ENCODE measurements around the gene BCAS3. TPM values are rescaled to one million over a fixed set of nuclear protein-coding genes. Genes with fewer than 3 reads are reported as not detected.
"Not testable (repeated sequence)": the region's sequence is repeated elsewhere in the genome, so short reads cannot be mapped to it uniquely, and the experiment has no call there.

The BCAS3 gene
- total RNA-seq, 1 donor from 2014 or later = 12.5 TPM

GRCh38 chr17:60933739-60934138 lies 256.1 kb downstream of the BCAS3 start:
- intact Hi-C loops (cut with micrococcal nuclease) = no loop called here

GRCh38 chr17:60934723-60935122 lies 257.1 kb downstream of the BCAS3 start:
- intact Hi-C loops (cut with micrococcal nuclease) = no loop called here

GRCh38 chr17:60935991-60936390 lies 258.3 kb downstream of the BCAS3 start:
- intact Hi-C loops (cut with micrococcal nuclease) = not testable (repeated sequence)

GRCh38 chr17:60939318-60939717 lies 261.7 kb downstream of the BCAS3 start:
- intact Hi-C loops (cut with micrococcal nuclease) = no loop called here

GRCh38 chr17:60941028-60941427 lies 263.4 kb downstream of the BCAS3 start:
- intact Hi-C loops (cut with micrococcal nuclease) = no loop called here

GRCh38 chr17:60941571-60941970 lies 263.9 kb downstream of the BCAS3 start:
- intact Hi-C loops (cut with micrococcal nuclease) = no loop called here

- intact Hi-C loops (cut with micrococcal nuclease) = no loop called here
Observed at GRCh38 chr17:60944751-60945150, 267.1 kb downstream of the BCAS3 start.

- intact Hi-C loops (cut with micrococcal nuclease) = no loop called here
Observed at GRCh38 chr17:60947100-60947499, 269.4 kb downstream of the BCAS3 start.

GRCh38 chr17:60947543-60947942 lies 269.9 kb downstream of the BCAS3 start:
- intact Hi-C loops (cut with micrococcal nuclease) = no loop called here

- intact Hi-C loops (cut with micrococcal nuclease) = no loop called here
Observed at GRCh38 chr17:60952747-60953146, 275.1 kb downstream of the BCAS3 start.

GRCh38 chr17:60959011-60959410 lies 281.4 kb downstream of the BCAS3 start:
- intact Hi-C loops (cut with micrococcal nuclease) = no loop called here

GRCh38 chr17:60959696-60960095 lies 282.0 kb downstream of the BCAS3 start:
- intact Hi-C loops (cut with micrococcal nuclease) = no loop called here

- intact Hi-C loops (cut with micrococcal nuclease) = no loop called here
Observed at GRCh38 chr17:60960398-60961065, 282.9 kb downstream of the BCAS3 start.

GRCh38 chr17:60964160-60964559 lies 286.5 kb downstream of the BCAS3 start:
- intact Hi-C loops (cut with micrococcal nuclease) = no loop called here

- intact Hi-C loops (cut with micrococcal nuclease) = no loop called here
Observed at GRCh38 chr17:60968266-60968665, 290.6 kb downstream of the BCAS3 start.

- intact Hi-C loops (cut with micrococcal nuclease) = no loop called here
Observed at GRCh38 chr17:60969500-60970037, 291.9 kb downstream of the BCAS3 start.

GRCh38 chr17:60970741-60971140 lies 293.1 kb downstream of the BCAS3 start:
- intact Hi-C loops (cut with micrococcal nuclease) = no loop called here

GRCh38 chr17:60971515-60972369 lies 294.1 kb downstream of the BCAS3 start:
- intact Hi-C loops (cut with micrococcal nuclease) = no loop called here

- intact Hi-C loops (cut with micrococcal nuclease) = not testable (repeated sequence)
Observed at GRCh38 chr17:60976861-60977260, 299.2 kb downstream of the BCAS3 start.

GRCh38 chr17:60989379-60989778 lies 311.7 kb downstream of the BCAS3 start:
- intact Hi-C loops (cut with micrococcal nuclease) = no loop called here

GRCh38 chr17:60989846-60990245 lies 312.2 kb downstream of the BCAS3 start:
- intact Hi-C loops (cut with micrococcal nuclease) = no loop called here

GRCh38 chr17:60993497-60993896 lies 315.8 kb downstream of the BCAS3 start:
- intact Hi-C loops (cut with micrococcal nuclease) = no loop called here

Measured in T-helper 2 cell treated with Interferon-gamma antibody and Interleukin-4, amounts not matched to agents 100 ng/mL and 5 ng/mL, for 36 hours (primary cell).